GM19035 (cell line): ENCODE data around the gene MALRD1.

Source experiments
- ATAC-seq: cut with Tn5 transposase; IDR thresholded peaks from one replicate; pipeline ENCODE4 v1.9.1; 2021; ENCODE audit not compliant: unreplicated experiment

The MALRD1 gene

DNA sequence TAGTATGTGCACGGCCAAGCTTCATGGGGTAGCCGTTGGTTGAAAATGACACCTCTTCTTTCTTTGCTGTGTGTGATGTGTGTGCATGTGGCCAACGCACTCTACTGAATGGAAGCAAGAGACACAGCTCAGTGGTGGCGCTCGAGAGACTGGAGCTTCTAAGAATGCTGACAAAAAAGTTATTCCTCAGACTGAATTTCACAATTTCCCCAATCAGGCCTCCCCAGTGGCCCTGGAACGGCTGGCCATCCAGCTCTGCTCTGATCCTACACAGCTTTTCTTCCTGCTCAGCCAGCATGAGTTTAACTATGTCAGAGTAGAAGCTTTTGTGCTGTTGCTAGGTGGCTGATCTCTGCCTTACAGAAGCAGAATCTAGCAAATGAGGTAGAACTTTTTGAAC, 581.0 kb downstream of the MALRD1 start:
- no peak for ATAC-seq

DNA sequence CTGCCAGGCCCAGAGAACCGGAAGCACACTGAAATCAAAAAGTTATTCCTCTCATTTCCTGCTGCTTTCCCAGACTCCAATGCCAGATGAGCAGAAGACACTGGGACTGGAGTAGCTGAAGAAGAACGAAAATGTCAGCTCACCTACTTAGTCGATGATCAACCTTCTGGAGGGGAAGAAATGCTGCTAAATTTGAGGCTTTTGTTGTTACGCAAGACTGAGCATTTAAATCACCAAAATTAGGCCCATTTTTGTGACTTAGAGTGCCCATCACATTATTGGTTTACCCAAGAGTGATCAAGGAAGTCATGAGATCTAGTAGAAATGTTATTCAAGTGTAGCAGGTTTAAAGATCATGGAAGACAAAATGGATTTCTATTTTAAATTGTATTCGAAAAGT, 585.6 kb downstream of the MALRD1 start:
- ATAC-seq: no peak

DNA sequence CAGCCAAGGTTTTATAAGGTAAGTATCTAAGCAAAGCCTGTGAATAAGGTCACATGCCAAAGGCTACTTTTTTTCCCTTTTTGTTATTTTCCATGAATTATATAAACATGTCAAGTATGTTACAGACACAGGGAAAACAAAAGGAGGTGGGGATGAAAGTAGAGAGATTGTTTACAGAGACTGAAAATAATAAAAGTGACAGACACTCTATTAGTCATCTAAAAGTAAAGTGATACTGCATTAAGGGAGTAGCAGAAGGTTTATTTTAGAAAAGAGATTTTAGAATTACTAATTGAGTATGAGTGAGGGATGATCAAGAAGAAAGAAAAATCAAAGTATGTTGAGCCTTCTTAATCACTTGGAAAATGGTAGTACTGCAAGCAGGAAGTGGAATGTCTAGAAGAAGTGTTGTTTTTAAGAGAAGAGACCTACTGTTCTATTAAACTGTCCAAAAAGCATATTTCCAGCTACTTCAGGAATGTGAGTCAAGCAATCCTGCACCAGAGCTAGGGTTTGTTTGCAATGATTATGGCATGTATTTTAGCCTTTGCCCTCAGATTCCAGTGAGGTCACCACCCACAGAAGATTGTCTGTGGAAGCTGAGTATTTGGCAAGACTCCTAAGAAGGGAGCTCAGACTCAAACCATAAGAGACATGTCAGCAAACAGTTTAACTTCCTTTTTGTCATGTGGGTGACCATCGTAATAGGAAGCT, 589.7 kb downstream of the MALRD1 start:
- ATAC-seq: no peak

DNA sequence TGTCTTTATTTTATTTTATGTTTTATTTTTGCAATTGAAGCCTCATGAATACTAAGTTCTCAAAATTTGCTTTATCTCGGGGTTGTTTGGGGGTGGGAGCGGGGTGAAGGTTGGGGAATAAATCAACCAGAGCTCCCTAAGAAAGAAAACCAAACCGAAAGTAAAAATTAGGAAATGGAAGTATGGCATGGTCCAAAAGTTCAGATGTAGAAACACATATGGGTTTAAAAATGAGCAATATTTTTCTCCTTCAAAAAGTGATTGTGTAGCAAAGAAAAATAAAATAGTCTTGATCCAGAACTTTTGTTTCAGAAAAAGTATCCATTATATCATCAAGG, 590.3 kb downstream of the MALRD1 start:
- ATAC-seq: no peak

DNA sequence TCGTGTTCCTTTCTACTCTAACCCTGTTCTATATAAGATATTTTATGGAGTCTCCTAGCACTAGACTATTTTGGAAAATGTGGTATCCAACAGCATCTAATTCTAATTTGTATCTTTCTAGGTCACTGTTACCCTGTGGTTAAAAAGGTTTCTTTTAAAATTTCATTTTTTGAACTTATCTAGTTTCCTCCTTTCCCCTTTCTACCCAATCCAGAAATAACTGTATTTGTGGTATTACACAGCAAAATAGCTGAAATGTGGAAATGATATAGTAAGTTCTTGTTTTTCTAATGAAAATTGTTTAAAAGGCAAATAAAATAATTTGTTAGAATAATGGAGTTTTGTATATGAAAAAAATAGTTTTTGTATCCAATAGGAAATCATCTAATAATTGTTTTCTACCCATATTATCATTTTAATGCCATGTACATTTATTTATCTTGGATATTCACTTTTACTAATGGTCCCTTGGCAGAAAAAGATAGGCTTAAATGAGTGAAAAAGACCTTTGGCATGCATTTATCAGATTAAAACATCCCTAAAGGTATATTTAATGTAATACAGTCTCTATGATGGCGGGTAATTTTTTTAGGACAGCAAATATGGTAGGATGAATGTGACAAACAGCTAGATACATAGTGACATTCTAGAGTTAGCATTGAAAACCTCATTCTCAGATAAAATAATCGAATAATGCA, 592.1 kb downstream of the MALRD1 start:
- ATAC-seq: no peak

DNA sequence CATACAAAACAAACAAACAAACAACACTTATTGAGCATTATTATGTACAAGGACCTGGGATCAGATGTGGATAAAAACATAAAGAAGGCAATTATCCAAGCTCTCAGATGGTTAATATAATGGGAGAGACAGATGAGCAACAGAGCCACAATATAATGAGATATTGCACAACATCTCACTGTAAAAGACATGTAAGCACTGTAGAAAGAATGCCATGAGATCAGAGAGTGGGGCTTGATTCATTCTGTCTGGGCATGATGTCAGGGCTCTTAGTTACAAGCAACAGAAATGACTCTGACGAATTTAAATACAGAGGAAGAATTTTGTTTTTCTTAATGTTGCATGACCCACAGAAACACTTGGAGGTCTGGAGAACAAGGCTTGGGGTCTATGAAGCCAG, 602.9 kb downstream of the MALRD1 start:
- no peak for ATAC-seq

DNA sequence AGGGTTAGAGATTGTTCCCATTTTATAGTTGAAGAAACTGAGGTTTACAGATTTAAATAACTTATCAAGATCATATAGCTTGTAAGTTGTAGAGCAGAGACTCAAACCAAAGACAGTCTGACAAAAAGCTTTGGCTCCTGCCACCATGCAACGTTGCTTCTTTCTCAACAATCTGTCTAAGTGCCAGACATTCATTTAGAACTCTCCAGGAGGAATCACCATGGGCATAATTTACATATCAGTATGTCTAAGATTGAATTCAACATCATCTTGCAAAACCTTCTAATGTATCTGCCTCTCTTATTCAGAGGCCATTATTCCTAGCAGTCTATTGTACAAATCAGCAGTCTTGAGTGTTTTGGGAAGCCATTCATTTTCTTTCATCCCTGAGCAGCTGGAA, 604.1 kb downstream of the MALRD1 start:
- ATAC-seq: no peak

DNA sequence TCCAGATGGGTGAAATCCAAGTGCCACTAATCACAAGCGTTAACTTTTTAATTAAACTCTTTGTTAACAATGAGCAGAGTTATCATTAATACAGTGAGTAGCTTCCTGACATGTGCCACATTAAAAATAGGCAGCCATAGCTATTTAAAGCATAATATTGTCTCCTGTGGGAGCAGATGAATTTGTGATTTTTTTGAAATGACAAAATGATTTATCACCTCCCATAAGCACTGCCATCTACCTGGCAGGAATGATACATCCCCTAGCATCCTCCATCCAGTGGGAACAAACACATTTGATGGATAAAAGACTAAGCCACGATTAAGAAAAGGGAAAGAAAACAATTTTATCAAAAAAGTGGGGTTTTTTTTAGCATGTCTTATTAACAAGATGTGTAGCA, 605.3 kb downstream of the MALRD1 start:
- ATAC-seq: no peak

DNA sequence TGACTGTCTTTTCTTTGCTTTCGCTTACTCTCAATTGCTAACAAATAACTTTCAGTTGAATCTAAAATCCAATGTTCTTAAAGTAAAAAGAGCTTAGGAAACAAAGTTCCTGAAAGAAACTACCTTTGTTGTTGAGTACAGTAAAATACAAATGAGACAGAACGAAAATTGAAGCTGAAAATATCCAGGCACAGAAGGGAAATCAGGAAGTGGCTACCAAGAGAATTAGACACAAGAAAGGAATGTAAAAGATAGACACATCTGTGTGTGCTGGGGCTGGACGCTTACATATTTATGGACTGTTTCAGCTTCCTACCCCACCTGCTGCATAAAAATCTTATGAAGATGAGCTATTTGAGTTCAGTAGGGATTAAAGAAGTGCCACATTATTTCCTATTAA, 606.0 kb downstream of the MALRD1 start:
- ATAC-seq: no peak

DNA sequence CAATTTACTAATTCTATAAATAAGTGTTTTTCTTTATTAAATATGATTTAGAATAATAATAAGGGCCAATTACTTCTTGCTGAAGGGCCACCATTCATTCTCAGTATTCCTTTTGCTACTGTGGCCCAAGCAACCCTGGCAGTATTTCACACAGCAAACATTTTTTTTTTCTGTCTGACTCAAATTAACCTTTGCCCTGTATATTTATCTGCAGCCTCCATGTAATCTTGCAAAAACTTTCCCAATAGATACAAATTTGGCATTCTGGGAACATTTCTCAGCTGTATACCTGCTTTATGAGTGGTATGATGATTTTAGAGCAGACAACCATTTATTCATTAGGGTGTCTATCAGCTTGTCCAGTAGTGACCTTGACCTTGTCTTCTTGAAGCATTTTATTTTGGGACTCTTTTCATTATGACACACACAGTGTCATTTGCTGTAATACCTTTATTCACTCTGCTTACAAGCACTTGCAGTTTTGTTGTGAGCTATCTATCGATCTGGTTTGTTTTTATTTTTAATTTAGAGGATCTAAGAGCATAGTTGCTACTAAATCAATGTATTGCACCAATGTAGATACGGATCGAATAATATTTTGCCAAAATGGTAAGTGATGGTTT, 607.9 kb downstream of the MALRD1 start:
- no peak for ATAC-seq

DNA sequence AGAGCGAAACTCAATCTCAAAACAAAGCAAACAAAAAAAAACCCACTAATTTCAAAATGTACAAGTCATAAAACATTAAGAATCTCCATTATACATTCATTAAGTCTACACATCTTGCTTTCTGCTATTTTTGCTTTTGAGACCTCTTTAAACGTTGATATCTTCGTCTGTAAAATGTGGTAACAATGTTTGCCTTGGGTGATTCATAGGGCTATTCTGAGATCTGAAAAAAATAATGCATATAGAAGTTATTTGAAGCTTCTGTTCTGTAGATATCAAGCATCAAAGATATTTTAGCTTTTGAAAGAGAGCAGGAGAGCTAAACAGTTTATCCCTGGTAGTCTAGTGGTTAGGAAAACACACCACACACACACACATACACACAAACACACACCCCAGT, 609.5 kb downstream of the MALRD1 start:
- ATAC-seq: no peak

DNA sequence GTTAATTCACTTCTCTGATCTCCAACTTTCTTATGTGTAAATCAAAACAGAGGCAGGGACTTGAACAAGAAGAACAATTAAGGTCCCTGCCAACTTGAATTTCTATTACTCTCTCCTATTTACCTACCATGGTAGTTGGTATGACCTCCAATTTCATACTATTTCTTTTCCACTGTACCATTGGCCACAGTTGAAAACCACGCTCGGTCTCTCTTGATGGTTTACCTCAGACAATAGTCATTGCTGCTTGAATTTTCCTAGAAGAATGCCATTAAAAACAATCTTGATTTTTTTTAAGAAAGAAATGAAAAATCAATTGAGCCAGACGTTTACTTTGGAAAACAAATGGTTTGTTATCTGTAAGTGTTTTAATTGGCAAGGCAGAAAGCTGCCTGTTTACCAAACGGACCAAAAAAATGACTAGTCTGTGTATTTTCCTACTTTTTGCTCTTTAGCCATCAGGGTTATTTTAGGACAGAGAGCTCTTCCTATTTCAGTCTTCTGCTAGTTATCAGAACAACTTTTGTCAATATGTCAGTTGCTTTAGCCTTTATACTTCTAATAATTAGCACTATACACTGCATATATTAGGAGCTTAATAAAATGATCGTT, 610.1 kb downstream of the MALRD1 start:
- no peak for ATAC-seq

DNA sequence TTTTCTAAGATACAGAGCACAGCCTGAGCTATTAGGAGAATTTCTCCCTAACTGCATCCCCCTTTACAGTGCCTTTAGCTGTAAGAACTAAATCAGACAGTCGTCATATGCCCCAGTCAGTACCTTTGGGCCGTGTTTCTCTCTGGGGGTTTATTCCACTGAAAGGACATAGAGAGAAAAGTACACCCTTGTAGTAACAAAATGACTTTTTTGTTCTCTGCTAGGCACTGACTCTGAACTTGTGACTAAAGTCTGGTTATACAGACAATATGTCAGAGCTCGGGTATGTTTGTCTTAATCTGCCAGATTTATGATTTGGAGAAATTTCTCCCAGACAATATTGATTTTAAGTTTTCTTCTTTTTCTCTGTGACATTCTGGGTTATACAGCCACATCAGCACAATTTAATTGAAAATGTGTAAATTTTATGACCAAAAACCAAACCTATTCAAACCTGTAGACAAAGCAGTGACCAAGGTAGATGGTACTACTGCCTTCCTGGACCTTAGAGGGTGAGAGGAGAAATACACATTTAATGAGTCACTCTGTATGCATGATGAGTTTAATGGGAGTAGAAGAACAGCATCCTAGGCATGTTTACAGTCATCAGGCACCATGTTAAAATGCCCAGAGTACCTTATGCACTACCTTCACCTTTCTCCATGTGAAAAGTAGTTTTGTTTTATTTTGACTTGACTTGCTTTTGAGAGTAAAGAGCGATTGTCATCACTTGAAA, 611.5 kb downstream of the MALRD1 start:
- no peak for ATAC-seq

DNA sequence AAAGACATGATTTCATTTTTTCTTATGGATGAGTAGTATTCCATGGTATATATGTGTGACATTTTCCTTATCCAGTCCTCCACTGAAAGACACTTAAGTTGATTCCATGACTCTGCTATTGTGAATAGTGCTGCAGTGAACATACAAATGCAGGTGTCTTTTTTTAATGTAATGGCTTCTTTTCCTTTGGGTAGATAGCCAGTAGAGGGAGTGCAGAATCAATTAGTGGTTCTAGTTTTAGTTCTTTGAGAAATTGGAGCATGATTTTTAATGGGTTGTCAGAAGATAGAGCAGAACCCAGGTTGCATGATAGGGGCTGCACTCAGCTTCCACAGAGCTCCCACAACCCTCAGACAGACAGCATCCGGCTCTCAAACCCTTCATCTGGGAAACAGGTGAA, 614.7 kb downstream of the MALRD1 start:
- no peak for ATAC-seq

DNA sequence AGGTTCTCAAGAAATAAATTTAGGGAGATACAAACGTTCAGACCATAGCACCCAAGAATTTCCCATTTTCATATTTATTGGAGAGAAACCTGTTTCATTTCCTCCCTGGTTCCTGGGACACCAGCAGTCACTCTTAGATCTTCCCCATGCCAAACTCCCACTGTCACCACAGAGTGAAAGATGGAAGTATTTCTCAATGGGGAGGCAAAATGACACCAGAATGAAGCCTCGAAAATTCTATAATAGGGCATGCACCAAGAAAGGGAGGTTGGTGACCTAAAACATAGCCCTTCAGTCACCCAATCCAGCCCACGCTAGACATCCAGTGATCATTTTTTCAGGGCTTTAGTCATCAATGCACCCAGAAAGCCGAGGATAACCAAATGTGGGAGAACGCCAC, 619.5 kb downstream of the MALRD1 start:
- ATAC-seq: no peak

DNA sequence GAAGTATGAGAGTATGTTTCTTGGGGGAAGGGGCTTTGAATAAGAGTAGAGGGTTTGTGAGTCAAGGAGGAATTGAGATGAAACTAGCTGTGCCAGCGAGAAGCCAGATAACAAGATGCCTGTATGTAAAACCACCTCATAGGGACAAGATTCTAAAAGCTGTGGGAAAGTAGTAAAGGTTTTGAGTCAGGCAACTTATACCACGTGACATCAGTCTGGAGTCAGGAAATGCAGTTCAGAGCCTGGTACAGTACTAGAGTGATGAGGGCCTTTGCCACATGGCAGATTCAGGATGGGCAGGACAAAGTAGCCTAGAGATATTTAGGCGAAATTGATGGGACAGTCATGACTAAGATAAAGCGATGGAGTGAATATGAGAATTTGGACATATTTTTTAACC, 627.5 kb downstream of the MALRD1 start:
- ATAC-seq: no peak

DNA sequence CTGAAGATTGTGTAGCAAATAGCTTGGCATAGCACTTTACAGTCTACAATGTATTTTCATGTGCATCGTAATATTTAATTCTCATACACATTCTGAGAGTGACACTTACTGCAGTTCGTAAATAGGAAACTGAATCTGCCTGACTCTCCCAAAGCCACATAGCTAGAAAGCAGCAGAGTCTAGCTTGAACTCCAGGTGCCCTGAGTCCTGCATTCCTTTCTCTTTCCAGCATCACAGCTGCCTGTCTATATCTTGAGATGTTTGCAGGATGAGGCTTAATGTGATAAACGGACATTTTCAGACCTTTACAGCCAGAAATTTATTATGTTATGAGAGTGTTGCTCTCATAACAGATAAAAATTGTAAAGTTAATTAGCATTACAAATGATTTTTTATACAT, 634.8 kb downstream of the MALRD1 start:
- no peak for ATAC-seq

DNA sequence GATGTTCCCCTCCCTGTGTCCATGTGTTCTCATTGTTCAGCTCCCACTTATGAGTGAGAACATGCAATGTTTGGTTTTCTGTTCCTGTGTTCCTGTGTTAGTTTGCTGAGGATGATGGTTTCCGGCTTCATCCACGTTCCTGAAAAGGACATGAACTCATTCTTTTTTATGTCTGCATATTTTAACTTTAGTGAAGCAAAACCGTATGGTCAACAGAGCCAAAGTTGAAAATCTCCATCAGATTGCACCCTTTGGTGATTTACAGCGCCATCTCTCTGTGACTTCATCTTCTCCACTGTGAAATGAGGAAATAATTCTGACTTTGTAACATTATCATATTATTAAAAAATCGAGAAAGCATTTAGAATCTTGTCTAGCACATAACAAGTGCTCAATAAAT, 635.4 kb downstream of the MALRD1 start:
- no peak for ATAC-seq

DNA sequence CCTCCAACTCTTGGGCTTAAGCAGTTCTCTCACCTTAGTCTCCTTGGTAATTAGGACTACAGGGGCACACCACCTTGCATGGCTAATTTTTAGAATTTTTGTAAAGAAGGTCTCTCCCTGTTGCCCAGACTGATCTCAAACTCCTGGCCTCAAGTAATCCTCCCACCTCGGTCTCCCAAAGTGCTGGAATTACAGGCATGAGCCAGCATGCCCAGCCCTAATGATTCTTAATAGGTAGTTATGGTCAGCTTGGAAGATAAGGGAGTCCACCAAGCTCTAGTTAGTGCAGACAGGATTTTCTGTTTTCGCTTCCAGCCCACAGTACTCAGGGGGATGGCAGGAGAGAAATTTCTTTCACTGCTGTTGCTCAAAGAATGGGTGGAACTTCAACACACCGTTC, 639.7 kb downstream of the MALRD1 start:
- ATAC-seq: no peak

DNA sequence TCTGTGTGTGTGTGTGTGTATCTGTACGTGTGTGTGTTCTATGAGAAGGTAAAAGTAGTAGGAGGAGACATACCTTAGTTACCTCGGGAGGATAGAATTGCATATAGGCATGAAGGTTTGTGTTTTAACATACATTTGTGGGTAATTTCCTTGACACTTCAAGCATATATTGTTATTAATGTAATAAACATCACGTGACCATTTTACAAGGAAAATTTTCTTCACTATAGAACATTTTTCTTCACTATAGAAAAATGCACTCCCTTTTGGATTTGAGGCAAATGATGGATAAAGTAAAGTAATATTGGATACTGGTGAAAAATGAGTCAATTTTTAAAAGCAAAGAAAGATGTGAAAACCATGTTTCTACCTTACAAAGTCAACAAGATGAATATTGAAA, 640.6 kb downstream of the MALRD1 start:
- ATAC-seq: no peak

DNA sequence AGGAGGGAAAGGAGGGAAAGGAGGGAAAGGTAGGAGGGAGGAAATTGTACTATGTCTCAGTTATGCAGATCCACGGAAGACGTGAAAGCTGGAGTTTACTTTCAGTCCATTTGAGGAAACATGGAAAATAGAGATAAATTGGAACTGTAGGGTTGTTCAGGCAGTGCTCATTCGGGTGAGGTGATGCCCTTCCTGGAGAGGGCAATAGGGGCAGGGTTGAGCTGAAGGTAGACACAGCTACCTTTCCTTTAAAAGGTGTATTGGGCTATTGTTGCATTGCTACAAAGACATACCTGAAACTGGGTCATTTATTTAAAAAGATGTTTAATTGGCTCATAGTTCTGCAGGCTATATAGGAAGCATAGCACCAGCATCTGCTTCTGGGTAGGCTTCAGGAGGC, 650.7 kb downstream of the MALRD1 start:
- no peak for ATAC-seq
